GM12878 (cell line): Measurements from ENCODE around the gene CSTPP1. TPM values are rescaled to one million over a fixed set of nuclear protein-coding genes. Genes with fewer than 3 reads are reported as not detected.

Experiments used
- ATAC-seq: fragments of 200-7000 bp; cut with Tn5 transposase; 3 replicates; pipeline ENCODE4 v1.9.1; 2020; ENCODE audit warnings: mild to moderate bottlenecking, moderate library complexity
- BruUV-seq: library from RNA; stranded (reverse); fragments of 400-500 nt; replicated peaks from 2 replicates; lab custom pipeline; 2021; lab: Mats Ljungman, UMichigan
- CTCF ChIA-PET: fragments of 300-600 bp; sonication (Branson Sonifier 250); formaldehyde crosslinking; extraction: SDS; loops from one replicate; lab custom pipeline; 2021; ENCODE audit warnings: inconsistent platforms; lab: Yijun Ruan, JAX
- POLR2A ChIA-PET: fragments of 350-600 bp; formaldehyde crosslinking; extraction: SDS; loops from one replicate; lab custom pipeline; 2021; ENCODE audit warnings: inconsistent platforms; lab: Charles Lee
- RAD21 ChIA-PET: fragments of 300-600 bp; sonication (Branson Sonifier 250); formaldehyde crosslinking; loops from one replicate; lab custom pipeline; 2023; ENCODE audit warnings: antibody characterized with exemption; ENCODE audit not compliant: unreplicated experiment; lab: Charles Lee
- SMC1A ChIA-PET: fragments of 300-600 bp; sonication (Branson Sonifier 250); formaldehyde crosslinking; loops from one replicate; lab custom pipeline; 2023; ENCODE audit not compliant: unreplicated experiment, uncharacterized antibody; lab: Charles Lee
- DNase-seq: peaks from one replicate; pipeline ENCODE4 v3.0.0-alpha.2; 2011; ENCODE audit warnings: low read depth, low spot score
- FAIRE-seq: peaks from 3 replicates; lab custom pipeline; 2011; peaks lifted over from hg19 to GRCh38; lab: Jason Lieb, UNC
- H2AFZ ChIP-seq: 2 replicates; pipeline ENCODE4 v1.6.0; 2011; ENCODE audit warnings: low read depth, low read length, control low read depth; ENCODE audit not compliant: control insufficient read depth
- H3K27ac ChIP-seq: 2 replicates; pipeline ENCODE4 v1.5.1; 2011; ENCODE audit warnings: control low read depth; ENCODE audit not compliant: control insufficient read depth, insufficient read depth
- H3K27me3 ChIP-seq, 2 experiments: replicated peaks in 1 of 2; 2 replicates each; pipeline versions ENCODE4 v1.6.0 to v1.6.1; 2011; ENCODE audit warnings: low read length in 1 of 2; ENCODE audit not compliant: control insufficient read depth in 2 of 2, insufficient read depth in 2 of 2
- H3K36me3 ChIP-seq, 2 experiments: 2 replicates each; pipeline ENCODE4 v1.5.1; 2011; ENCODE audit warnings: low read length in 1 of 2; ENCODE audit not compliant: control insufficient read depth in 2 of 2, insufficient read depth in 2 of 2
- H3K4me1 ChIP-seq: 2 replicates; pipeline ENCODE4 v1.6.1; 2011; ENCODE audit warnings: mild to moderate bottlenecking, low read length, moderate library complexity, mixed read lengths; ENCODE audit not compliant: control insufficient read depth, insufficient read depth
- H3K4me2 ChIP-seq: 2 replicates; pipeline ENCODE4 v1.6.0; 2011; ENCODE audit warnings: control low read depth; ENCODE audit not compliant: control insufficient read depth, insufficient read depth
- H3K4me3 ChIP-seq: fragments of 200-600 bp; sonication (generic); 2 replicates; pipeline ENCODE4 v1.5.1; 2016
- H3K79me2 ChIP-seq: 2 replicates; pipeline ENCODE4 v1.6.0; 2011; ENCODE audit warnings: low read length; ENCODE audit not compliant: control insufficient read depth, insufficient read depth
- H3K9ac ChIP-seq: 2 replicates; pipeline ENCODE4 v1.8.0; 2011; ENCODE audit warnings: low read length, control low read depth, mixed read lengths; ENCODE audit not compliant: control insufficient read depth, insufficient read depth
- H3K9me3 ChIP-seq: replicated peaks from 3 replicates; pipeline ENCODE4 v1.5.1; 2011; ENCODE audit warnings: mild to moderate bottlenecking, low read length; ENCODE audit not compliant: control insufficient read depth, insufficient read depth
- H4K20me1 ChIP-seq: 2 replicates; pipeline ENCODE4 v1.6.0; 2011; ENCODE audit not compliant: control insufficient read depth, insufficient read depth
- CHD1 ChIP-seq: IDR thresholded peaks from 2 replicates; pipeline ENCODE4 v1.6.1; 2012; ENCODE audit warnings: low read depth, low read length, improper control_type of control experiment
- CHD2 ChIP-seq: IDR thresholded peaks from 2 replicates; pipeline ENCODE4 v1.6.1; 2011; ENCODE audit warnings: low read depth, low read length, improper control_type of control experiment, borderline replicate concordance
- CTCF ChIP-seq, 3 experiments: IDR thresholded peaks in 2 of 3; conservative IDR thresholded peaks in 1 of 3; 2 replicates each; pipeline ENCODE4 v1.5.1; 2011; ENCODE audit warnings: low read depth in 3 of 3, low read length in 3 of 3, mild to moderate bottlenecking in 3 of 3, control low read depth in 2 of 3, moderate library complexity in 2 of 3, inconsistent platforms in 1 of 3, mixed read lengths in 1 of 3; ENCODE audit not compliant: control insufficient read depth in 2 of 3, insufficient read depth in 1 of 3; ENCODE audit errors: extremely low read depth in 1 of 3
- FOS ChIP-seq: IDR thresholded peaks from 3 replicates; pipeline ENCODE4 v1.6.1; 2011; ENCODE audit warnings: borderline replicate concordance; ENCODE audit not compliant: insufficient read length; ENCODE audit errors: extremely low read depth
- HCFC1 ChIP-seq: fragments of 150-350 bp; IDR thresholded peaks from 2 replicates; pipeline ENCODE4 v1.6.1; 2014; ENCODE audit warnings: low read length
- IRF4 ChIP-seq: IDR thresholded peaks from 2 replicates; pipeline ENCODE4 v1.6.1; 2011; ENCODE audit warnings: low read depth, low read length
- MEF2A ChIP-seq: IDR thresholded peaks from 2 replicates; pipeline ENCODE4 v1.6.1; 2011; ENCODE audit warnings: low read depth, mild to moderate bottlenecking, low read length, moderate library complexity; ENCODE audit not compliant: insufficient read depth
- NBN ChIP-seq: fragments of 450-650 bp; IDR thresholded peaks from 2 replicates; pipeline ENCODE4 v1.6.1; 2016
- NFIC ChIP-seq: IDR thresholded peaks from 2 replicates; pipeline ENCODE4 v1.6.1; 2012; ENCODE audit warnings: low read depth, mild to moderate bottlenecking, inconsistent platforms, low read length, moderate library complexity
- NR2C1 ChIP-seq: fragments of 450-650 bp; IDR thresholded peaks from 2 replicates; pipeline ENCODE4 v1.6.1; 2017; ENCODE audit warnings: antibody characterized with exemption, mild to moderate bottlenecking, moderate library complexity
- PAX8 ChIP-seq: fragments of 450-650 bp; IDR thresholded peaks from 2 replicates; pipeline ENCODE4 v1.6.1; 2017; ENCODE audit warnings: mild to moderate bottlenecking, moderate library complexity
- SMARCA5 ChIP-seq: fragments of 450-650 bp; IDR thresholded peaks from 2 replicates; pipeline ENCODE4 v1.6.1; 2017; ENCODE audit warnings: mild to moderate bottlenecking
- SMC3 ChIP-seq: IDR thresholded peaks from 2 replicates; pipeline ENCODE4 v1.6.1; 2011; ENCODE audit warnings: low read length, improper control_type of control experiment, borderline replicate concordance
- TAF1 ChIP-seq: IDR thresholded peaks from 2 replicates; pipeline ENCODE4 v1.6.1; 2011; ENCODE audit warnings: mild to moderate bottlenecking, low read depth, low read length, borderline replicate concordance
- YY1 ChIP-seq: IDR thresholded peaks from 2 replicates; pipeline ENCODE4 v1.6.1; 2011; ENCODE audit warnings: low read depth, mild to moderate bottlenecking, low read length
- ZBTB40 ChIP-seq: fragments of 450-650 bp; IDR thresholded peaks from 2 replicates; pipeline ENCODE4 v1.6.1; 2016; ENCODE audit warnings: mild to moderate bottlenecking, moderate library complexity, borderline replicate concordance
- WGBS: methylation state at CpG from one replicate; pipeline ENCODE4 v1.1.6; 2016; ENCODE audit warnings: low lambda C conversion rate; ENCODE audit not compliant: insufficient replicate concordance, insufficient coverage; ENCODE audit errors: missing lambda C conversion rate; 5-methylcytosine and 5-hydroxymethylcytosine counted together
- in situ Hi-C: fragments of 300-500 bp; cut with MboI; formaldehyde crosslinking; loops from 9 replicates; pipeline ENCODE4 v1.14.3; 2018; ENCODE audit warnings: mixed read lengths
- intact Hi-C: fragments of 100-400 bp; cut with micrococcal nuclease; formaldehyde crosslinking; loops from one replicate; pipeline ENCODE4 v1.14.2; 2022; ENCODE audit not compliant: unreplicated experiment
- polyA plus RNA-seq, 11 experiments: library from polyadenylated mRNA; depleted of rRNA in 4 of 11; unstranded in 6 of 11; stranded (reverse) in 5 of 11; fragments of >200 nt; fragmentation: Nextera tagmentation in 4 of 11; fragmentation: Illumina TruSeq in 1 of 11; extraction: Ambion mirVana in 4 of 11; extraction: Trizol in 1 of 11; gene quantifications; 1 replicate in 1 of 11; 2 replicates in 10 of 11; pipeline versions ENCODE4 v1.2.1 to v1.2.3, GENCODE V29; 2011 to 2016; ENCODE audit warnings: inconsistent platforms in 2 of 11, missing spikeins in 2 of 11, low read depth in 1 of 11
- total RNA-seq, 4 experiments: library from RNA; depleted of rRNA in 3 of 4; stranded (reverse); fragments of >200 nt in 3 of 4; fragmentation: Illumina TruSeq in 1 of 4; extraction: Trizol in 1 of 4; gene quantifications; 2 replicates each; pipeline versions ENCODE4 v1.2.1 to v1.2.3, GENCODE V29; 2013 to 2021

CSTPP1 gene
- total and polyA plus RNA-seq, 10 of the 15 experiments (the other 5 are each of a cell fraction or from before 2014, with no cell fraction given): 7.1 to 23.4 (median 17.5) TPM

GRCh38 chr11:47161134-47161854 lies 224.7 kb downstream of the CSTPP1 start (continued):
- TF ChIP-seq CTCF (IDR thresholded peaks at IDR 0.05 in 2 of 3, conservative IDR thresholded peaks at IDR 0.05 in 1 of 3; ENCODE audit: control insufficient read depth in 2 of 3, extremely low read depth in 1 of 3, insufficient read depth in 1 of 3, low read depth in 3 of 3, low read length in 3 of 3): peak; percentile 72 to 81 (median 77)
- 0 out of 2 replicates have a peak, but pooled peaks have one; percentile 36 for TF ChIP-seq IRF4
- TF ChIP-seq FOS: no peak
- TF ChIP-seq CHD2: no peak
- no peak for TF ChIP-seq TAF1
- no peak for TF ChIP-seq NBN
- peak; percentile 58; the same call in 1 of the 2 replicates for TF ChIP-seq SMC3
- TF ChIP-seq SMARCA5: no peak
- no peak for TF ChIP-seq PAX8

- Histone ChIP-seq H2AFZ (no peak overlapping the region), H3K36me3 (peaks cover 20 to 30% of the 10 kb centered on the region in 2 experiments), H3K4me2 (no peak overlapping the region), H3K4me1 (no peaks in the 10 kb centered on the region), H3K27me3 (no peaks in the 10 kb centered on the region), H3K79me2 (no peaks in the 10 kb centered on the region), H4K20me1 (no peaks in the 10 kb centered on the region; the same call in 1 of the 2 replicates), H3K27ac (no peak overlapping the region), H3K4me3 (no peak overlapping the region), H3K9me3 (no peaks in the 10 kb centered on the region), H3K9ac (no peak overlapping the region)
- in situ Hi-C loops: loop anchor here (5.0 kb wide), 1 partner anchor 275 kb away; no protein-coding TSS in a partner anchor
- BruUV-seq: TSS peak; percentile 20
- FAIRE-seq (no peak), DNase-seq (no peak), ATAC-seq (no peak)
- WGBS: 78% methylated on average over 9 of the region's 9 CpGs
- ChIA-PET RAD21 (no interaction called here), SMC1A (interaction anchor here (1.1 to 2.2 kb wide), 3 partner anchors 9 to 249 kb away, joined by 3 to 9 read pairs (median 3); no protein-coding TSS in a partner anchor), POLR2A (no interaction called here), CTCF (interaction anchor here (0.6 to 2.4 kb wide), 11 partner anchors 9 to 300 kb away, joined by 3 to 8 read pairs (median 3); no protein-coding TSS in a partner anchor)
- intact Hi-C loops: loop anchor here (1.0 kb wide), 1 partner anchor 273 kb away; no protein-coding TSS in a partner anchor
- TF ChIP-seq ZBTB40 (no peak), CHD1 (no peak), NFIC (no peak), MEF2A (no peak), HCFC1 (no peak), NR2C1 (no peak), YY1 (no peak)
Measured at GRCh38 chr11:47161890-47162289, 225.3 kb downstream of the CSTPP1 start.
